Measurements from ENCODE around the gene TREML1. TPM values are rescaled to one million over a fixed set of nuclear protein-coding genes. Genes with fewer than 3 reads are reported as not detected.

Gene TREML1
- total and polyA plus RNA-seq, 9 of the 15 experiments (the other 6 are each of a cell fraction or from before 2014, with no cell fraction given): not detected

GRCh38 chr6:41171908-41172307 lies 17.8 kb upstream of the TREML1 start:
- Histone ChIP-seq H3K27me3 (ENCODE audit: control insufficient read depth in 2 of 2, insufficient read depth in 2 of 2, low read length in 2 of 2) (peaks cover 2 to 20% of the 10 kb centered on the region in 2 experiments; a peak in 3 of 5 replicates), H3K9me1 (ENCODE audit: control insufficient read depth, insufficient read depth, low read length) (no peaks in the 10 kb centered on the region), H3K4me1 (replicated peaks in 1 of 2; ENCODE audit: control insufficient read depth in 2 of 2, insufficient read depth in 2 of 2, low read length in 2 of 2) (no peaks in the 10 kb centered on the region), H3K4me3 (no peak overlapping the region), H3K79me2 (ENCODE audit: control insufficient read depth, insufficient read depth, low read length) (no peaks in the 10 kb centered on the region), H3K36me3 (ENCODE audit: control insufficient read depth, insufficient read depth, low read length) (no peaks in the 10 kb centered on the region), H3K9me3 (replicated peaks; ENCODE audit: control insufficient read depth, insufficient read depth, low read depth, low read length) (no peaks in the 10 kb centered on the region), H3K4me2 (ENCODE audit: insufficient read depth, low read length) (no peak overlapping the region), H2AFZ (ENCODE audit: low read depth, low read length) (no peak overlapping the region), H3K9ac (ENCODE audit: insufficient read depth in 1 of 2, low read depth in 2 of 2, low read length in 2 of 2) (no peak overlapping the region), H3K27ac (ENCODE audit: extremely low read depth, low read depth, low read length) (no peak overlapping the region), H4K20me1 (replicated peaks; ENCODE audit: control insufficient read depth, insufficient read depth, low read length) (peaks cover 7% of the 10 kb centered on the region; the same call in 1 of the 2 replicates)
- ATAC-seq: peak; percentile 61
- in situ Hi-C loops (cut with MboI) (no loop called here), intact Hi-C loops (cut with micrococcal nuclease) (no loop called here)
- POLR2A ChIA-PET: no interaction called here
- BruUV-seq (replicated peaks): no TSS peak
- peak in 1 of 4 experiments; percentile 35 for DNase-seq (ENCODE audit: extremely low read depth in 1 of 4, low spot score in 3 of 4)
- CTCF ChIA-PET (ENCODE audit: low intra/inter-chr PET ratio): interaction anchor here (0.6 kb wide), 1 partner anchor 163 kb away, joined by 3 read pairs; no protein-coding TSS in a partner anchor
- 0% methylated on average over 3 of the region's 3 CpGs for WGBS (ENCODE audit: insufficient coverage, low coverage, missing lambda C conversion rate)
- no peak for FAIRE-seq
- TF ChIP-seq KDM1A (IDR thresholded peaks at IDR 0.05) (peak; percentile 66 to 79; a peak in 3 of 4 replicates), TAF7 (tag; IDR thresholded peaks at IDR 0.05) (no peak), RFX1 (IDR thresholded peaks at IDR 0.05) (no peak), ARID4B (CRISPR knock-in tag; IDR thresholded peaks at IDR 0.05) (no peak), ZNF518B (CRISPR knock-in tag; IDR thresholded peaks at IDR 0.05) (no peak), TRIM24 (IDR thresholded peaks at IDR 0.05) (no peak), CAMTA2 (CRISPR knock-in tag; conservative IDR thresholded peaks at IDR 0.05) (no peak), CBFA2T2 (conservative IDR thresholded peaks at IDR 0.05) (peak; percentile 69), THRAP3 (IDR thresholded peaks at IDR 0.05; ENCODE audit: borderline replicate concordance) (no peak), TCF7 (IDR thresholded peaks at IDR 0.05; ENCODE audit: borderline replicate concordance) (no peak), ETV1 (tag; conservative IDR thresholded peaks at IDR 0.05; ENCODE audit: low read depth) (no peak), SNAPC5 (CRISPR knock-in tag; IDR thresholded peaks at IDR 0.05) (no peak), SIN3B (IDR thresholded peaks at IDR 0.05; ENCODE audit: low read depth) (no peak), GMEB1 (CRISPR knock-in tag; IDR thresholded peaks at IDR 0.05) (no peak), ARID1B (IDR thresholded peaks at IDR 0.05) (peak; percentile 74)

Measured in K562 (cell line).